ENCODE results near the gene MLLT10. TPM values are rescaled to one million over a fixed set of nuclear protein-coding genes. Genes with fewer than 3 reads are reported as not detected.

The MLLT10 gene
- total RNA-seq, 4 donors from 2014 or later, result 23.5 to 39.7 (median 30.2) TPM

- WGBS, result 88% methylated on average over 2 of the region's 2 CpGs
- DNase-seq (ENCODE audit: extremely low spot score), result no peak
- Histone ChIP-seq H3K9me3 (no peaks in the 10 kb centered on the region), H3K27me3 (no peaks in the 10 kb centered on the region), H3K36me3 (peaks cover 0 to 10% (median 7%) of the 10 kb centered on the region in 4 donors), H3K27ac (replicated peaks in 1 of 4) (no peak overlapping the region), H3K4me3 (no peak overlapping the region), H3K4me1 (peaks cover 0 to 19% (median 17%) of the 10 kb centered on the region in 4 donors)
- TF ChIP-seq CTCF (IDR thresholded peaks at IDR 0.05) (peak; percentile 29 to 70 (median 44)), POLR2AphosphoS5 (IDR thresholded peaks at IDR 0.05) (no peak)
- intact Hi-C loops (cut with DNase I), result no loop called here
Measured at GRCh38 chr10:21675157-21675796, 141.2 kb downstream of the MLLT10 start.

GRCh38 chr10:21677551-21677950 is 143.5 kb downstream of the MLLT10 start:
- 87% methylated on average over 3 of the region's 3 CpGs for WGBS
- intact Hi-C loops (cut with DNase I), result no loop called here

GRCh38 chr10:21681156-21681555 is 147.1 kb downstream of the MLLT10 start:
- H3K27ac ChIP-seq (replicated peaks in 1 of 4), result no peak overlapping the region
- no peaks in the 10 kb centered on the region for H3K27me3 ChIP-seq
- no peak for DNase-seq (ENCODE audit: extremely low spot score)
- no peaks in the 10 kb centered on the region for H3K9me3 ChIP-seq
- H3K4me3 ChIP-seq, result no peak overlapping the region
- intact Hi-C loops (cut with DNase I), result no loop called here
- 95% methylated on average over 3 of the region's 3 CpGs for WGBS
- peaks cover 0 to 18% (median 11%) of the 10 kb centered on the region in 4 donors for H3K4me1 ChIP-seq
- TF ChIP-seq CTCF (IDR thresholded peaks at IDR 0.05) (no peak), EP300 (IDR thresholded peaks at IDR 0.05) (no peak), POLR2AphosphoS5 (IDR thresholded peaks at IDR 0.05) (no peak), POLR2A (IDR thresholded peaks at IDR 0.05; ENCODE audit: low read depth) (no peak)
- no peaks in the 10 kb centered on the region for H3K36me3 ChIP-seq

More at GRCh38 chr10:21677551-21677950, 143.5 kb downstream of the MLLT10 start:
- no peak for DNase-seq (ENCODE audit: extremely low spot score)
- no peaks in the 10 kb centered on the region for H3K27me3 ChIP-seq
- no peaks in the 10 kb centered on the region for H3K9me3 ChIP-seq
- no peak overlapping the region for H3K4me3 ChIP-seq
- TF ChIP-seq POLR2A (IDR thresholded peaks at IDR 0.05; ENCODE audit: low read depth) (no peak), CTCF (IDR thresholded peaks at IDR 0.05) (no peak)
- H3K4me1 ChIP-seq, result peaks cover 0 to 18% (median 11%) of the 10 kb centered on the region in 4 donors
- no peak overlapping the region for H3K27ac ChIP-seq (replicated peaks in 1 of 4)
- peaks cover 0 to 7% (median 6%) of the 10 kb centered on the region in 4 donors for H3K36me3 ChIP-seq

GRCh38 chr10:21687266-21688008 is 153.4 kb downstream of the MLLT10 start:
- Histone ChIP-seq H3K36me3 (peaks cover 0 to 13% (median 0%) of the 10 kb centered on the region in 4 donors), H3K4me1 (no peaks in the 10 kb centered on the region), H3K27ac (replicated peaks in 1 of 4) (no peak overlapping the region), H3K27me3 (no peaks in the 10 kb centered on the region), H3K9me3 (no peaks in the 10 kb centered on the region), H3K4me3 (no peak overlapping the region)
- no peak for DNase-seq (ENCODE audit: extremely low spot score)
- intact Hi-C loops (cut with DNase I), result no loop called here
- 96% methylated on average over 3 of the region's 3 CpGs for WGBS
- no peak for TF ChIP-seq EP300 (IDR thresholded peaks at IDR 0.05)
- TF ChIP-seq POLR2AphosphoS5 (IDR thresholded peaks at IDR 0.05), result no peak
- no peak for TF ChIP-seq CTCF (IDR thresholded peaks at IDR 0.05)
- TF ChIP-seq POLR2A (IDR thresholded peaks at IDR 0.05; ENCODE audit: low read depth), result no peak

Data from esophagus muscularis mucosa (tissue), 4 donors.